Glutamatergic neuron (in vitro differentiated cells): ENCODE results near the gene E2F6. TPM values are rescaled to one million over a fixed set of nuclear protein-coding genes. Genes with fewer than 3 reads are reported as not detected.

Source experiments
- DNase-seq: peaks from one replicate; pipeline ENCODE4 v3.0.0; 2022
- H3K27ac Mint-ChIP-seq: one replicate; pipeline ENCODE4 v1.8.0; 2020; ENCODE audit warnings: mild to moderate bottlenecking, mixed read lengths, inconsistent platforms; ENCODE audit not compliant: unreplicated experiment
- H3K27me3 Mint-ChIP-seq: one replicate; pipeline ENCODE4 v1.8.0; 2020; ENCODE audit warnings: mild to moderate bottlenecking, moderate library complexity, mixed read lengths, inconsistent platforms; ENCODE audit not compliant: unreplicated experiment
- H3K36me3 Mint-ChIP-seq: one replicate; pipeline ENCODE4 v1.8.0; 2020; ENCODE audit warnings: mild to moderate bottlenecking, mixed read lengths, inconsistent platforms; ENCODE audit not compliant: unreplicated experiment
- H3K4me1 Mint-ChIP-seq: one replicate; pipeline ENCODE4 v1.8.0; 2020; ENCODE audit warnings: mild to moderate bottlenecking, low read depth, mixed read lengths, inconsistent platforms; ENCODE audit not compliant: unreplicated experiment
- H3K4me3 Mint-ChIP-seq: one replicate; pipeline ENCODE4 v1.8.0; 2020; ENCODE audit warnings: mild to moderate bottlenecking, mixed read lengths, inconsistent platforms; ENCODE audit not compliant: unreplicated experiment
- H3K9me3 Mint-ChIP-seq: one replicate; pipeline ENCODE4 v1.8.0; 2020; ENCODE audit warnings: mild to moderate bottlenecking, moderate library complexity, mixed read lengths, inconsistent platforms; ENCODE audit not compliant: unreplicated experiment
- total RNA-seq: library from RNA; stranded (reverse); fragmentation: NEBNext Ultra II Directional; extraction: Animal tissue kit (Norgen Biotek cat#: 25700); gene quantifications from one replicate; pipeline ENCODE4 v1.2.1, GENCODE V29; 2021; ENCODE audit not compliant: unreplicated experiment
- TF ChIP-seq, protein P1 (sequence below): fragments of 200-600 bp; sonication (generic); IDR thresholded peaks from one replicate; pipeline ENCODE4 v1.5.0; 2021; ENCODE audit not compliant: partially characterized antibody, unreplicated experiment

E2F6 gene
- total RNA-seq, 1 donor from 2014 or later, result 22.1 TPM

DNA sequence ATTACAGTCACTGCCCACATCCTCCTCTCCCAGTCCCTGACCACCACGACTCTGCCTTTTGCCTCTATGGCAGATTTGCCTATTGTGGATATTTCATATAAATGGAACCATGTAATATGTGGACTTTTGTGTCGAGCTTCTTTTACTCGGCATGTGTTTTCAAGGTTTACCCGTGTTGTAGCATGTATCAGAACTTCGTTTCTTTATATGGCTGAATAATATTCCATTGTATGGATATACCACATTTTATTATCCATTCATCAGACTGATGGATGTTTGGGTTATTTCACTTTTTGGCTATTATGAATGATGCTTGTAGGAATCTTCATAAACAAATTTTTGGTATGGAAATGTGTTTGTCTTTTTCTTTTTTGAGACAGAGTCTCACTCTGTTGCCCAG lies 24.2 kb upstream of the E2F6 start:
- H3K27me3 Mint-ChIP-seq, result no peaks in the 10 kb centered on the region
- peaks cover 5% of the 10 kb centered on the region for H3K36me3 Mint-ChIP-seq
- TF ChIP-seq, protein P1, sequence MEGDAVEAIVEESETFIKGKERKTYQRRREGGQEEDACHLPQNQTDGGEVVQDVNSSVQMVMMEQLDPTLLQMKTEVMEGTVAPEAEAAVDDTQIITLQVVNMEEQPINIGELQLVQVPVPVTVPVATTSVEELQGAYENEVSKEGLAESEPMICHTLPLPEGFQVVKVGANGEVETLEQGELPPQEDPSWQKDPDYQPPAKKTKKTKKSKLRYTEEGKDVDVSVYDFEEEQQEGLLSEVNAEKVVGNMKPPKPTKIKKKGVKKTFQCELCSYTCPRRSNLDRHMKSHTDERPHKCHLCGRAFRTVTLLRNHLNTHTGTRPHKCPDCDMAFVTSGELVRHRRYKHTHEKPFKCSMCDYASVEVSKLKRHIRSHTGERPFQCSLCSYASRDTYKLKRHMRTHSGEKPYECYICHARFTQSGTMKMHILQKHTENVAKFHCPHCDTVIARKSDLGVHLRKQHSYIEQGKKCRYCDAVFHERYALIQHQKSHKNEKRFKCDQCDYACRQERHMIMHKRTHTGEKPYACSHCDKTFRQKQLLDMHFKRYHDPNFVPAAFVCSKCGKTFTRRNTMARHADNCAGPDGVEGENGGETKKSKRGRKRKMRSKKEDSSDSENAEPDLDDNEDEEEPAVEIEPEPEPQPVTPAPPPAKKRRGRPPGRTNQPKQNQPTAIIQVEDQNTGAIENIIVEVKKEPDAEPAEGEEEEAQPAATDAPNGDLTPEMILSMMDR, result no peak
- H3K9me3 Mint-ChIP-seq, result peaks cover 7% of the 10 kb centered on the region
- H3K27ac Mint-ChIP-seq, result no peak overlapping the region
- H3K4me3 Mint-ChIP-seq, result no peak overlapping the region
- H3K4me1 Mint-ChIP-seq, result peaks cover 30% of the 10 kb centered on the region
- no peak for DNase-seq

DNA sequence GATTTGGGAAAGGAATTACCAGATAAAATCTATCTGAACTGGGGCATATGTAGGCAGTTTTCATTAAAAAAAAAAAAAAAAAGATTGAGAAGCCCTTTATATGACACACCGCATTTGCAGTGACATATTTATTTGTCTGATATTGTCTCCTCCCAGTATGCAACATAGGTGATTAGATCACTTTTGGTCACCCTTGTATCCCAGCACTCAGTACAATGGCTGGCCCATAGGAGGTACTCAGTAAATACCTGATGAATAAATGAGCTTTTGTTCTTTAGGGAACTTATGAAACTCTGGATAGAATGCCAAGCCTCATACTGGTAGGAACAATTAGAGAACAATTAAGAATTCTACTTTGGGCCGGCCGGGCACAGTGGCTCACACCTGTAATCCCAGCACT lies 22.8 kb upstream of the E2F6 start:
- Mint-ChIP-seq H3K27ac (no peak overlapping the region), H3K36me3 (peaks cover 5% of the 10 kb centered on the region), H3K4me1 (peaks cover 21% of the 10 kb centered on the region), H3K27me3 (no peaks in the 10 kb centered on the region), H3K9me3 (peaks cover 12% of the 10 kb centered on the region), H3K4me3 (no peak overlapping the region)
- TF ChIP-seq, protein P1, result no peak
- DNase-seq, result no peak

DNA sequence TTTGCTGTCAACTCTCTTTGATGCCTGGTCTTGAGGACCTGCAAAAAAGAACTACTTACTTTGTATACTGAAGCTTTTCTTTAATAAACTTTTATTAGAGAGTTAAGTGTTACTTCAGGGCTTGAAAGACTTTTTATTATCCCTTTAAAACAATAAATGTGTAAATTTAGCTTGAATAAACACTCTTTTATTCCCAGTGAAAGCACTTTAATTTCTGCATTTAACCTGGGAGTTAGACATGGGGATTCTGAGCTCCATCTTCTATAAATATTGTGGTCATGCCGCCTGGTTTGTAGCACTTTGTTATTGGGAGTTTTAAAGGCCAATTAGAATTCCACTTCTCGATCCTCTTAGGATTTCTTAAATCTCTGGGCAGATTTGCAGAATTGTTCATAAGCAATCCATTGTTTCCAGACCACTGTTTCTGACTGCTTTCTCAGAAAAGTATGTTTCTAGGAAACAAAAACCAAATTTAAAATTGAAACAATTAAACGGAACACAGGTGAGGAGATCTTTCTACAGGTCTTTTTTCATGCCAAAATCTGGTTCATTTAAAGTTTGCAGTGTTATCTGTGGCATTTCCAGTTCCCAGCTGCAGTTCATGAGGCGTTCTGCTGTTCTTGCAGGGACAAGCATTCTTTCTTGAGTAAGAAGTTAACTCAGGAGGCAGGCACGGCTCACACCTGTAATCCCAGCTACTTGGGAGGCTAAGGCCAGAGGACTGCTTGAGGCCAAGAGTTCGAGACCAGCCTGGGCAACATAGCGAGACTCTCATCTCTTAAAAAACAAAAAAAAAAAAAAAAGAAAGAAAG lies 18.1 kb upstream of the E2F6 start:
- peak overlapping the region; percentile 100 for H3K4me3 Mint-ChIP-seq
- H3K4me1 Mint-ChIP-seq, result peaks cover 11% of the 10 kb centered on the region
- no peaks in the 10 kb centered on the region for H3K36me3 Mint-ChIP-seq
- H3K27ac Mint-ChIP-seq, result peak overlapping the region; percentile 100
- H3K27me3 Mint-ChIP-seq, result peaks cover 6% of the 10 kb centered on the region
- no peak for DNase-seq
- TF ChIP-seq, protein P1, result no peak
- H3K9me3 Mint-ChIP-seq, result peaks cover 13% of the 10 kb centered on the region

DNA sequence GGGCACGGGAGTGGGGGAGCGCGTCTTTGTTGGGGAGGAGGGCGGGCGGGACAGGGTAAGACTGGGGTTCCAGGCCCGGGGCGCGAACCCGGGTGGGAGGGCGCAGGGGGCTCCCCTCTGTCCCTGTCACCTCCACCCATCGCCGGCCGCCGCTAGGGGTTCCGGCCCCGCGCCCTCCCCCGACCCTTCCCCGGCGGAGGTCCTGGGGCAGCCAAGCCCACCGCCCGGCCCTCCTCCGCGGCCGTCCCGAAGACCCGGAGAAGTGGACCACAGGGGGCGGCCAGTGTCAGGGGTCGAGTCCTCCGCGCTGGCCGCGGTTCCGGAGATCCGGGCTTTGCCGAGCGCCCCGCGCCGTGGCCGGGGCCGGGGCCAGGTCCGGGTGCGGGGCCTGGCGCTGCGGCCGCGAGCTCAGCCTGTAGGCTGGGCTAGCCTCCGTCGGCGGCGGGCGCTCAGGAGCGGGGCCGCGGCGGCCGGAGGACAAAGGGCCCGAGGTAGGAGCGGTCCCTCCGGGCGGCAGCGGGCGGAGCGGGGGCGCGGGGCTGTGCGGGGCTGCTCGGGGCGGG lies 16.6 kb upstream of the E2F6 start:
- H3K27ac Mint-ChIP-seq, result no peak overlapping the region
- TF ChIP-seq, protein P1, result peak; percentile 67
- peaks cover 11% of the 10 kb centered on the region for H3K4me1 Mint-ChIP-seq
- DNase-seq, result peak; percentile 94
- H3K27me3 Mint-ChIP-seq, result peaks cover 6% of the 10 kb centered on the region
- no peaks in the 10 kb centered on the region for H3K36me3 Mint-ChIP-seq
- H3K4me3 Mint-ChIP-seq, result no peak overlapping the region
- peaks cover 13% of the 10 kb centered on the region for H3K9me3 Mint-ChIP-seq

DNA sequence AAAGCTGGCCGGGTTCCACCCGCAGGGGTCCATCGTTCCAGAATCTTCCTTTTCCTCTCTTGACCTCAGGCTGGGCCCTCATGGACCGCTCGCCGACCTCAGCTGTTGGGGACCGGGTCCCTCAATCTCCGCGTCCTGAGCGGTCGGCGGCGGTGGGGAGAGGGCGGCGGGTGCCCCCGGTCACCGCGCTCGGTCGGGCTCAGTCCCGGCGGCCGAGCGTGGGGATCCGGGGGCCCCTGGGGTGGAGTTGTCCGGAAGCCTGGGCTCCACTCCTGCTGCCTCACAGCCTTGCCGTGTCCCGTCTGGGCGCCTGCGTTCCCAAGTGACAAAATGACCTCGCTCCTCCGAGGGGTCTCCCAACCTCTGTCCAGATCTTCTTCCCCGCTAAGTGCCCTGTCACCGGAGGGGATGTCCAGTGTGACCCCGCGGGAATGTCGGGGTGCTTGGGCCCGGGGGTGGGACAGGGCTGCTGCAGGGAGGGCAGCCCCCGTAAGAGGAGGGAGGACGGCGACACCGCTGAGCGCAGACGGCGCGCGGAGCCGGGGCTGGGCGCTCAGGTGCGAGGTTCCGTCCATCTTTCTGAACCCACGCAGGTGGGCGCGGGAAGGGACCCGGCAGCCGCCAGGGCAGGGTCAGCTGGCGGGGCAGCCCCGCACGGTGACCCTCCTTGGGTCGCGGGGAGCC lies 16.0 kb upstream of the E2F6 start:
- peak; percentile 46 for DNase-seq
- Mint-ChIP-seq H3K4me1 (peaks cover 11% of the 10 kb centered on the region), H3K27me3 (peaks cover 6% of the 10 kb centered on the region), H3K9me3 (peaks cover 13% of the 10 kb centered on the region), H3K36me3 (no peaks in the 10 kb centered on the region), H3K4me3 (peak overlapping the region; percentile 77), H3K27ac (no peak overlapping the region)
- TF ChIP-seq, protein P1, result no peak
